Gastroesophageal sphincter (tissue), 3 donors: ENCODE data around the gene PTPN3.

Source experiments
- CTCF ChIP-seq, 4 experiments: fragments of 200-600 bp in 2 of 4; fragments of 450-650 bp in 2 of 4; sonication (generic) in 1 of 4; IDR thresholded peaks; one replicate each; pipeline ENCODE4 v1.5.1; 2017 to 2019; ENCODE audit warnings: antibody characterized with exemption in 4 of 4, mild to moderate bottlenecking in 2 of 4, moderate library complexity in 2 of 4
- POLR2A ChIP-seq, 2 donors: fragments of 450-650 bp; IDR thresholded peaks; one replicate each; pipeline ENCODE4 v1.6.1; 2017; ENCODE audit warnings: antibody characterized with exemption in 2 of 2, mild to moderate bottlenecking in 2 of 2, moderate library complexity in 1 of 2

GRCh38 chr9:109487247-109487646, 10.9 kb downstream of the PTPN3 start:
- TF ChIP-seq CTCF (IDR thresholded peaks at IDR 0.05) (no peak), POLR2A (IDR thresholded peaks at IDR 0.05) (no peak)
